Endothelial cell of coronary artery (primary cell): ENCODE measurements around the gene CD5L. TPM values are rescaled to one million over a fixed set of nuclear protein-coding genes. Genes with fewer than 3 reads are reported as not detected.

Experiments
- total RNA-seq: library from RNA; depleted of rRNA; stranded (reverse); fragments of >200 nt; gene quantifications from 2 replicates; pipeline ENCODE4 v1.2.3, GENCODE V29; 2014

Gene CD5L
- total RNA-seq: not detected in 2 replicates

DNA sequence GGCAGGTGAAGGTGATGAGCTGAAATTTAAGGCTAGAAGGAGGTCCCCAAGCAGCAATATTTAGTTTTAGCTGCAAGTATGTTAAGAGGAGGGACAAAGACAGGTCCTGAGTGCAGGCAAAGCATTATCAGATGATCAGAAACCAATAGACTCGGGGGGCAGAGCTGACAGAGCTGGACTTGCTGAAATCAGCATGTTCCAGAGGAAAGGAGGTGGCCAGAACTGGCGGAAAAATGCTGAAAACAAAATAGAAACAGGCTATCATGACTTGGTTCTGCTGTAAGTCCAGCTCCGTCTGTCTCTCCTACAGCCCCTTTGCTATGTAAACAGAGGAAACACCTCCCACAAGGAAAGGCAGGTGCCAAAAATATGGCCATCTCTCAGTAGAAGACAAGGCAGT lies at the start of gene CD5L:
Gene CD5L, minus strand, starts transcription at position 101 of the 400 bp plus-strand sequence. CDS start 107 bp downstream, outside the sequence.

GRCh38 chr1:157819896-157820295 lies 21.7 kb downstream of the CD5L start, which contains the start of gene FCRL1:
FCRL1 (minus strand) TSS chr1:157820120; CDS start chr1:157820037, 83 bp downstream.

Other genes with a start within 250 kb of the CD5L start
- gene FCRL4, start 243.7 kb downstream of the CD5L start, total RNA-seq: not detected in 2 replicates
- not detected in 2 replicates for gene FCRL3, start 141.0 kb downstream of the CD5L start, total RNA-seq
- not detected in 2 replicates for gene FCRL2, start 64.7 kb downstream of the CD5L start, total RNA-seq
- not detected in 2 replicates for gene FCRL1, start 21.7 kb downstream of the CD5L start, total RNA-seq
- 30.6 and 49.6 TPM in 2 replicates for gene KIRREL1, start 151.8 kb upstream of the CD5L start, total RNA-seq